Mucosa of descending colon (tissue), 3 donors: ENCODE data around the gene ZIC3. TPM values are rescaled to one million over a fixed set of nuclear protein-coding genes. Genes with fewer than 3 reads are reported as not detected.

ENCODE experiments used
- ATAC-seq: fragments of 200-7000 bp; cut with Tn5 transposase; one replicate; pipeline ENCODE4 v1.9.1; 2020; ENCODE audit warnings: mild to moderate bottlenecking, moderate library complexity
- DNase-seq, 3 donors: peaks; one replicate each; pipeline ENCODE4 v3.0.0-alpha.2; 2020
- H3K36me3 ChIP-seq: fragments of 200-600 bp; one replicate; pipeline ENCODE4 v1.8.0; 2021; ENCODE audit warnings: low read depth, mild to moderate bottlenecking
- H3K4me1 ChIP-seq: fragments of 200-600 bp; one replicate; pipeline ENCODE4 v1.8.0; 2021; ENCODE audit warnings: low read depth, mild to moderate bottlenecking
- H3K4me3 ChIP-seq: fragments of 200-600 bp; one replicate; pipeline ENCODE4 v1.8.0; 2021; ENCODE audit warnings: mild to moderate bottlenecking
- H3K9me3 ChIP-seq: fragments of 200-600 bp; one replicate; pipeline ENCODE4 v1.8.0; 2021; ENCODE audit warnings: mild to moderate bottlenecking
- intact Hi-C, 2 donors: fragments of 100-400 bp; cut with DNase I in 1 of 2; cut with micrococcal nuclease in 1 of 2; formaldehyde crosslinking; loops; one replicate each; pipeline versions ENCODE4 v1.11.0 to v1.11.1; 2022; cut with DNase I, micrococcal nuclease
- total RNA-seq, 3 donors: library from RNA; stranded (reverse); fragmentation: NEBNext Ultra II Directional in 2 of 3; extraction: Animal tissue kit (Norgen Biotek cat#: 25700) in 2 of 3; gene quantifications; one replicate each; pipeline versions ENCODE4 v1.2.1 to v1.2.4, GENCODE V29; 2021 to 2023
- TF ChIP-seq, protein P1 (sequence below): fragments of 200-600 bp; IDR thresholded peaks from one replicate; pipeline ENCODE4 v1.8.0; 2022; ENCODE audit warnings: antibody characterized with exemption, mild to moderate bottlenecking
- donor health status: DM: no; HTN: no; CAD: no; lungs with moderate emphysema.
- donor health status: DM: no; HTN: no; CAD: no.
- donor health status: DM: no; HTN: yes; CAD: no.

Gene ZIC3
- total RNA-seq, 3 donors from 2014 or later = not detected

DNA sequence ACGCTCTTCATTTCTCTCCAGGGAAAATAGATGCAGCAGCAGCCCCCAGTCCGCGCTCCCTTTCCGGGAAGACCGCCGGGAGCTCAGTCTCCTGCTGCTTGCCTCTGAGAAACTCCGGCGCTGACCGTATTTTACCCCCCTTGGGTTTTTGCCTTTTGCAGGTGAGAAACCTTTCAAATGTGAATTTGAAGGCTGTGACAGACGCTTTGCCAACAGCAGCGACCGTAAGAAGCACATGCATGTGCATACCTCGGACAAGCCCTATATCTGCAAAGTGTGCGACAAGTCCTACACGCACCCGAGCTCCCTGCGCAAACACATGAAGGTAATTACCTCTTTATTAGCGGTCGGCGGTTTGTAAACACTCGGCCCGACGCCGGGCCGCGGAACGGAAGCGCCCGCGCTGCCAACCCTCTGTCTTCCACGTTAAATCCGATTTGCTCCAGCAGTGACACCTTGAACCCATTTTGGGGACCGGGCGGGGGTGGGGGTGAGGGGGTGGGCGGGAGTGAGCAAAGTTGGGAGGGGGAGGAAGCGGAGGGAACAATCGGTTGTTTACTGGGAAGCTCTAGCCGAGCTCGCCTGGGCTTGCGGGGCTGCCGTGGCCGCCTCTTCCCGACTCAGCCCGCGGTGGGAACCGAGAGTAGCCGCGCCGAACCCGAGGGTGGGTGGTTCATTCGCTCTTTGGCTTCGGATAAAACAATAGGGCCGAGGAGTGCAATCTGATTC, 3.0 kb downstream of the ZIC3 start:
- TF ChIP-seq, protein P1, sequence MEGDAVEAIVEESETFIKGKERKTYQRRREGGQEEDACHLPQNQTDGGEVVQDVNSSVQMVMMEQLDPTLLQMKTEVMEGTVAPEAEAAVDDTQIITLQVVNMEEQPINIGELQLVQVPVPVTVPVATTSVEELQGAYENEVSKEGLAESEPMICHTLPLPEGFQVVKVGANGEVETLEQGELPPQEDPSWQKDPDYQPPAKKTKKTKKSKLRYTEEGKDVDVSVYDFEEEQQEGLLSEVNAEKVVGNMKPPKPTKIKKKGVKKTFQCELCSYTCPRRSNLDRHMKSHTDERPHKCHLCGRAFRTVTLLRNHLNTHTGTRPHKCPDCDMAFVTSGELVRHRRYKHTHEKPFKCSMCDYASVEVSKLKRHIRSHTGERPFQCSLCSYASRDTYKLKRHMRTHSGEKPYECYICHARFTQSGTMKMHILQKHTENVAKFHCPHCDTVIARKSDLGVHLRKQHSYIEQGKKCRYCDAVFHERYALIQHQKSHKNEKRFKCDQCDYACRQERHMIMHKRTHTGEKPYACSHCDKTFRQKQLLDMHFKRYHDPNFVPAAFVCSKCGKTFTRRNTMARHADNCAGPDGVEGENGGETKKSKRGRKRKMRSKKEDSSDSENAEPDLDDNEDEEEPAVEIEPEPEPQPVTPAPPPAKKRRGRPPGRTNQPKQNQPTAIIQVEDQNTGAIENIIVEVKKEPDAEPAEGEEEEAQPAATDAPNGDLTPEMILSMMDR = no peak
- intact Hi-C loops = no loop called here
- DNase-seq = no peak
- ATAC-seq = no peak
- Histone ChIP-seq H3K36me3 (no peaks in the 10 kb centered on the region), H3K9me3 (no peaks in the 10 kb centered on the region), H3K4me3 (no peak overlapping the region), H3K4me1 (no peaks in the 10 kb centered on the region)

DNA sequence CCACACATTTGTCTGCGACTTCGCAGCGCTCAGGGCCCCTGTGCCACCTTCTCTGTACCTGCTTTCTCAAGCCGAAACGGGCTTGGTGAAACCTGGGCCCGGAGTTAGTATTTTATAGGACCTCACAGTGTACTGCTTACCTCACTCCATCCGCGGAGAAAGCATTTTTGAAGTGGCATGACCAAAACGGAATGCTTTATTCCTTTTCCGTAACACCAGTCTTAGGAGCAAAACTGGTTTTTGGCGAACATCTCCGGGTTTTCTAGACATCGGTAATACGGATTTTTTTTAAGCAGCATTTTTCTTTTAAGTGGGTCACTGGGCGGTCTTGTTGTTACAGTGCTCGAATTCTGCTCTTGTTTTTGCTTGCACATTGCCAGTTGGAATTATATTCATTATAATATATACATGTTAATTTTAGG, 3.6 kb downstream of the ZIC3 start:
- intact Hi-C loops = no loop called here
- DNase-seq (no peak), ATAC-seq (no peak)
- H3K4me1 ChIP-seq = no peaks in the 10 kb centered on the region
- no peaks in the 10 kb centered on the region for H3K36me3 ChIP-seq
- TF ChIP-seq, protein P1 = no peak
- H3K4me3 ChIP-seq = no peak overlapping the region
- H3K9me3 ChIP-seq = no peaks in the 10 kb centered on the region

DNA sequence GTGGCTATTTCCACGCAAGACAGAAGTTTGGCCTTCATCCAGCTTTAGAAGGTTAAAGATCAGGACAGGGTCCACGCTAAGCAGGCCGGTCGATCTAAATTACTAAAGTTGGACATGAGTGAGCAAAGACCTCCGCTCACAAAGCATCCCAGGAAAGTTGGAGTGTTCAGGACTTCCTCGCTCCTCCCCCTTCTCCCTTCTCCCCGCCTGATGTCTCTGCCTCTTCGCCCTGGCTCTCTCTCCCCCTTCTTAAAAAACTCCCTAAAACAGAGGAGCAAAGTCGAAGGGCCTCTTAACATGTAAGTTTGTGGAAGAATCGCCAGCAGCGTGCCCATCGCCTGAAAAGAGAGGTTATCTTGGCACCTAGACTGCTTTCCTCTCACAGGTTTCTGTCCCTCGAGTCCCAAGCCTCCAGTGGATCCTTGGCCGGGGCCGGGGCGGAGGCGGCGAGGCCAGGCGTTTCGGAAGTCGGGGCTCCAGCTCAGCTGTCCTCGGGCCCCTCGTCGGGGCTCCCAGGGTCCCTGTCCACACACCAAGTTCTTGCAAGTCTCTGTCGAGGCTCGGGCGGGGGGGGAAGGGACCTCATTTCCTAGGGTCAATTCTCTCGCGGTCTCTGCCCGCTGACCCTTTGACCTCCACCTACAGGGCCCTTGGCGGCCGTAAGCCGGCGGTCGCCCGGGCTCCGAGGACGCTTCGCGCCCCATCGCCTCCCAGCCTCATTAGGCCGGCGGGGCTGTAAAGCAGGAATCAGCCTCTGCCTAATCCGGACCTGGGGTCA, 7.6 kb downstream of the ZIC3 start:
- intact Hi-C loops = no loop called here
- TF ChIP-seq, protein P1 = no peak
- ATAC-seq (no peak), DNase-seq (no peak)
- Histone ChIP-seq H3K4me1 (no peaks in the 10 kb centered on the region), H3K36me3 (no peaks in the 10 kb centered on the region), H3K9me3 (no peaks in the 10 kb centered on the region), H3K4me3 (no peak overlapping the region)

DNA sequence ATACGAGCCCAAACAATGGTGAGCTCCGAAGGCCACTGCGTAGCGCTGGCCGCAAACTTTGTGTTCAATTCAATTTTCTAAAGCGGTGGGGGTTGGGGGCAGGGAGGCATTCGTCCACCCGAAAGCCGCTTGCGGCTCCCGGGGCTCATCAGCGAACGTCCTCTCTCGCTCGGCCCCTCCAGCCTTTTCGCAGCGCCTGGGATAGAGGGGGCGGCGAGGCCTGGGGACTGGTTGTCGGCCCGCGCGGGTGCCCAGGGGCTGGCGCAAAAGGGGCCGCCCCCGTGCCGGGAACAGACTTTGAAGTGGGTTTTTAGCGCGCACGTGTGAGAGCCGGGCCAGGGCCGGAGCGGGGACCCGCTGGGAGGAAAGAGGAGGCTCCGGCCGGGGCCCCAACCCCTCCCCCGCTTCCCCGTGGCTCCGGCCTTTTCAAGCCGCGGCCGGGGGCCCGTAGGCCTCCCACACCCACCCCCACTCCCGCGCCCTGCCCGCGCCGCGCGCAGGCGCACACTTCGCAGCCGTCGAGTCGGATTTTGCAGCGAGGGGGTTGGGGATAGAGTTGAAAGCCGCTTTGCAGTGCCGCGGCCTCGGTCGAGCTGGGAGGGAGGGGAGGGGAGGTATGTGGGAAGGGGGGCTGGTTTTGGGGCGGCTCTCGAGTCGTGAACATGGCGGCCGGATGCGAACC, 8.3 kb downstream of the ZIC3 start:
- no peak overlapping the region for H3K4me3 ChIP-seq
- TF ChIP-seq, protein P1 = no peak
- no peaks in the 10 kb centered on the region for H3K36me3 ChIP-seq
- DNase-seq = no peak
- intact Hi-C loops = no loop called here
- H3K9me3 ChIP-seq = no peaks in the 10 kb centered on the region
- ATAC-seq = no peak
- H3K4me1 ChIP-seq = no peaks in the 10 kb centered on the region

DNA sequence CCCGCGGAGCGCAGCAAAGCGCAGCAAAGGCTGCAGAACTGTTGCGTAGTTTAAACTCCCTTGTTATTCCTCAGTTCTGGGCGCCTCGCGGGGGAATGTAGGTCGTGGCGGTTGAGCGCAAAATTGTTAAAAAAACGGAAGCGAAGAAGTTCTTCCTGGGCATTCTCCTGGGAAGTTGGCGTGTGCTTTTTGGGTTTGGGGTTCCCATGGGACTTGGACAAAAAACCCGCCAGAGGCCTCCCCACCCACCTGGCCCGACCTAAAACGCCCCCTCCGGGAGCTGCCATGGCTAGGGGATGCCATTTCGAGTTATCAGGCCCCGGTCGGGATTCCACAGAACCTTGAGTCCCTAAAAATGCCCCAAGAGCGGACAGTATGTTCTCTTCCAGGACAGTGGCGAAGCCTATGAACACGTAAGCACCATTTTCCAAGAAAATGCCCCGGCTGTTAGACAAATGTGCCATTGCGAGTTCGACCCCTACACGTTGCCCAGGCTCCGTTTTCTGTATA, 8.9 kb downstream of the ZIC3 start:
- Histone ChIP-seq H3K4me3 (no peak overlapping the region), H3K9me3 (no peaks in the 10 kb centered on the region), H3K36me3 (no peaks in the 10 kb centered on the region), H3K4me1 (no peaks in the 10 kb centered on the region)
- ATAC-seq (no peak), DNase-seq (no peak)
- TF ChIP-seq, protein P1 = no peak
- intact Hi-C loops = no loop called here
